Measurements from ENCODE around the gene ULBP3. TPM values are rescaled to one million over a fixed set of nuclear protein-coding genes. Genes with fewer than 3 reads are reported as not detected.

Gene ULBP3
- total RNA-seq, 1 donor from 2014 or later = 24.2 TPM

GRCh38 chr6:150112233-150112632, 43.3 kb upstream of the ULBP3 start:
- Histone ChIP-seq H3K36me3 (no peaks in the 10 kb centered on the region), H3K27ac (no peak overlapping the region), H3K4me3 (no peak overlapping the region), H3K27me3 (no peaks in the 10 kb centered on the region), H3K9me3 (no peaks in the 10 kb centered on the region), H3K4me1 (no peaks in the 10 kb centered on the region)
- no peak for DNase-seq (ENCODE audit: low spot score in 2 of 2)
- intact Hi-C loops (cut with DNase I) = no loop called here
- TF ChIP-seq CTCF (IDR thresholded peaks at IDR 0.05) = no peak

GRCh38 chr6:150102750-150103270, 33.9 kb upstream of the ULBP3 start:
- H3K36me3 ChIP-seq = no peaks in the 10 kb centered on the region
- H3K4me3 ChIP-seq = no peak overlapping the region
- H3K27ac ChIP-seq = no peak overlapping the region
- intact Hi-C loops (cut with DNase I) = no loop called here
- TF ChIP-seq CTCF (IDR thresholded peaks at IDR 0.05) = no peak
- H3K9me3 ChIP-seq = no peaks in the 10 kb centered on the region
- H3K4me1 ChIP-seq = no peaks in the 10 kb centered on the region
- no peak for DNase-seq (ENCODE audit: low spot score in 2 of 2)
- H3K27me3 ChIP-seq = no peaks in the 10 kb centered on the region

- Histone ChIP-seq H3K36me3 (no peaks in the 10 kb centered on the region), H3K27ac (no peak overlapping the region), H3K4me3 (no peak overlapping the region), H3K4me1 (no peaks in the 10 kb centered on the region), H3K9me3 (no peaks in the 10 kb centered on the region), H3K27me3 (no peaks in the 10 kb centered on the region)
- TF ChIP-seq CTCF (IDR thresholded peaks at IDR 0.05) = no peak
- intact Hi-C loops (cut with DNase I) = no loop called here
- no peak for DNase-seq (ENCODE audit: low spot score in 2 of 2)
Observed at GRCh38 chr6:150100745-150101144, 31.8 kb upstream of the ULBP3 start.

GRCh38 chr6:150099953-150100352, 31.0 kb upstream of the ULBP3 start:
- Histone ChIP-seq H3K27ac (no peak overlapping the region), H3K27me3 (no peaks in the 10 kb centered on the region), H3K4me3 (no peak overlapping the region), H3K4me1 (no peaks in the 10 kb centered on the region), H3K36me3 (no peaks in the 10 kb centered on the region), H3K9me3 (no peaks in the 10 kb centered on the region)
- no peak for DNase-seq (ENCODE audit: low spot score in 2 of 2)
- intact Hi-C loops (cut with DNase I) = no loop called here
- no peak for TF ChIP-seq CTCF (IDR thresholded peaks at IDR 0.05)

- no peak for TF ChIP-seq CTCF (IDR thresholded peaks at IDR 0.05)
- no peaks in the 10 kb centered on the region for H3K4me1 ChIP-seq
- no peak overlapping the region for H3K4me3 ChIP-seq
- no peak overlapping the region for H3K27ac ChIP-seq
- no peaks in the 10 kb centered on the region for H3K36me3 ChIP-seq
- intact Hi-C loops (cut with DNase I) = no loop called here
- H3K9me3 ChIP-seq = no peaks in the 10 kb centered on the region
- DNase-seq (ENCODE audit: low spot score in 2 of 2) = no peak
- no peaks in the 10 kb centered on the region for H3K27me3 ChIP-seq
Observed at GRCh38 chr6:150099546-150099945, 30.6 kb upstream of the ULBP3 start.

- no peak for TF ChIP-seq CTCF (IDR thresholded peaks at IDR 0.05)
- intact Hi-C loops (cut with DNase I) = no loop called here
- Histone ChIP-seq H3K36me3 (no peaks in the 10 kb centered on the region), H3K9me3 (no peaks in the 10 kb centered on the region), H3K27ac (no peak overlapping the region), H3K4me3 (no peak overlapping the region), H3K27me3 (no peaks in the 10 kb centered on the region), H3K4me1 (no peaks in the 10 kb centered on the region)
- DNase-seq (ENCODE audit: low spot score in 2 of 2) = no peak
Observed at GRCh38 chr6:150098155-150098554, 29.2 kb upstream of the ULBP3 start.
